ENCODE measurements around the gene IZUMO1R. TPM values are rescaled to one million over a fixed set of nuclear protein-coding genes. Genes with fewer than 3 reads are reported as not detected.
"Not testable (repeated sequence)": the region's sequence is repeated elsewhere in the genome, so short reads cannot be mapped to it uniquely, and the experiment has no call there.

The IZUMO1R gene
- total RNA-seq, 3 donors from 2014 or later = not detected

DNA sequence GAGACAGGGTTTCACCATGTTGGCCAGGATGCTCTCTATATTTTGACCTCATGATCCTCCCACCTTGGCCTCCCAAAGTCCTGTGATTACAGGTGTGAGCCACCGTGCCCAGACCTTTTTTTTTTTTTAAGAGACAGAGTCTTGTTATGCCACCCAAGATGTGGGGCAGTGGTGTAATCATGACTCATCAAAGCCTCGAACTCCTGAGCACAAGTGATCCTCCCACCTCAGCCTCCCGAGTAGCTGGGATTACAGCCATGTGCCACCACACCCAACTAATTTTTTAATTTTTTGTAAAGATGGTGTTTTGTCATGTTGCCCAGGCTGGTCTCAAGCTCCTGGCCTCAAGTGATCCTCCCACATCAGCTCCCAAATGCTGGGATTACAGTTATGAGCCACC is 37.9 kb downstream of the IZUMO1R start:
- DNase-seq = no peak
- no peak for ATAC-seq
- no peaks in the 10 kb centered on the region for H3K36me3 Mint-ChIP-seq (ENCODE audit: insufficient read depth)
- H3K4me1 Mint-ChIP-seq (ENCODE audit: low read depth) = no peaks in the 10 kb centered on the region
- H3K4me3 Mint-ChIP-seq = no peak overlapping the region
- peaks cover 5% of the 10 kb centered on the region for H3K9me3 Mint-ChIP-seq
- H3K27me3 Mint-ChIP-seq (ENCODE audit: low read depth) = peaks cover 7% of the 10 kb centered on the region

DNA sequence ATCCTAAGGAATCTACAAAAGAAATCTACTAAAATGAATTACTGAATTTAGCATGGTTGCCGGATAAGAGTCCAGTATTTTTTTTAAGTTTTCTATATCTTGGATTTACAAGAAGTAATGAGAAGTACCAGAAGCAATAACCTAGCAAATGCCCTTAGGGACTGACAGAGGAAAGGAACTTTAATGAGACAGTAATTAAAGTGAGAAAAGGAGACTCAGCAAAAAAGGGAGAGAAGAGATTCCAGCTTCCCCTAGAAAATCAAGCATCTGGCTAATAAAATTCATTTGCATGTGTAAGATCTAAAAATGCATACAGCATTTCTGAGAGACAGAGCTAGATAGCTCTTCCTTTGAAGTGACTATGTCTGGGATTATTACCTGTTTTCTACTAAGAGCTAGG is 39.1 kb downstream of the IZUMO1R start:
- Mint-ChIP-seq H3K27me3 (ENCODE audit: low read depth) (peaks cover 1% of the 10 kb centered on the region), H3K9me3 (peaks cover 5% of the 10 kb centered on the region), H3K36me3 (ENCODE audit: insufficient read depth) (no peaks in the 10 kb centered on the region), H3K4me1 (ENCODE audit: low read depth) (no peaks in the 10 kb centered on the region), H3K4me3 (no peak overlapping the region)
- DNase-seq = no peak
- no peak for ATAC-seq

DNA sequence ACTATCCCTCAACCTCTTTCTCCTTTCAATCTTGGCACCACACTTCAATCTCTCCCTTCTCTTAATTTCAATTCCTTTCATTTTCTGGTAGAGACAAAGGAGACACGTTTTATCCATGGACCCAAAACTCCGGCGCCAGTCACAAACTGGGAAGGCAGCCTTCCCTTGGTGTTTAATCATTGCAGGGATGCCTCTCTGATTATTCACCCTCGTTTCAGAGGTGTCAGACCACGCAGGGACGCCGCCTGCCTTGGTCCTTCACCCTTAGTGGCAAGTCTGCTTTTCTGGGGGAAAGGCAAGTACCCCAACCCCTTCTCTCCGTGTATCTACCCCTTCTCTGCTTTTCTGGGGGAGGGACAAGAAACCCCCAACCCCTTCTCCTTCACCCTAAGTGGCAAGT is 41.9 kb downstream of the IZUMO1R start:
- not testable (repeated sequence) for H3K4me3 Mint-ChIP-seq; H3K4me1 Mint-ChIP-seq (ENCODE audit: low read depth); DNase-seq; H3K27me3 Mint-ChIP-seq (ENCODE audit: low read depth); H3K9me3 Mint-ChIP-seq; ATAC-seq; H3K36me3 Mint-ChIP-seq (ENCODE audit: insufficient read depth)

DNA sequence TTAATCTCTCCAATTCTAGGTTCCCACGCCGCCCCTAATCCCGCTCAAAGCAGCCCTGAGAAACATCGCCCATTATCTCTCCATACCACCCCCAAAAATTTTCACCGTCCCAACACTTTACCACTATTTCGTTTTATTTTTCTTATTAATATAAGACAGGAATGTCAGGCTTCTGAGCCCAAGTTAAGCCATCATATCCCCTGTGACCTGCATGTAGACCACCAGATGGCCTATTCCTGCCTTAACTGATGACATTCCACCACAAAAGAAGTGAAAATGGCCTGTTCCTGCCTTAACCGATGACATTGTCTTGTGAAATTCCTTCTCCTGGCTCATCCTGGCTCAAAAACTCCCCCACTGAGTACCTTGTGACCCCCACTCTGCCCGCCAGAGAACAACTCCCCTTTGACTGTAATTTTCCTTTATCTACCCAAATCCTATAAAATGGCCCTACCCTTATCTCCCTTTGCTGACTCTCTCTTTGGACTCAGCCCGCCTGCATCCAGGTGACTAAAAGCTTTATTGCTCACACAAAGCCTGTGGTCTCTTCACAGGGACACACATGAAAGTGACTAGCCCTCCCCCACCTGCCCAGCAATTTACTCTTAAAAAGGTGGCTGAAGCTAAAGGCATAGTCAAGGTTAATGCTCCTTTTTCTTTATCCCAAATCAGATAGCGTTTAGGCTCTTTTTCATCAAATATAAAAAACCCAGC is 46.6 kb downstream of the IZUMO1R start:
- H3K9me3 Mint-ChIP-seq; ATAC-seq; H3K4me1 Mint-ChIP-seq (ENCODE audit: low read depth); H3K27me3 Mint-ChIP-seq (ENCODE audit: low read depth); H3K36me3 Mint-ChIP-seq (ENCODE audit: insufficient read depth); H3K4me3 Mint-ChIP-seq; DNase-seq: not testable (repeated sequence)

Other genes starting within 250 kb of the IZUMO1R start
- gene PANX1, start 175.7 kb upstream of the IZUMO1R start, total RNA-seq = 10 to 100 TPM; 17.0 to 19.5 (median 18.8) TPM
- gene GPR83, start 96.8 kb downstream of the IZUMO1R start, total RNA-seq = under 1 TPM in 1 of 3 donors, not detected in 2; 0.05 TPM
- 10 to 100 TPM; 28.6 to 34.3 (median 30.9) TPM for gene MRE11, start 189.3 kb downstream of the IZUMO1R start, total RNA-seq
- 10 to 100 TPM; 14.7 to 18.8 (median 17.2) TPM for gene ANKRD49, start 189.4 kb downstream of the IZUMO1R start, total RNA-seq
- gene C11orf97, start 207.9 kb downstream of the IZUMO1R start, total RNA-seq = not detected
- gene FUT4, start 239.3 kb downstream of the IZUMO1R start, total RNA-seq = 1 to 10 TPM; 7.6 to 8.2 (median 7.9) TPM

All from activated T-cell treated with anti-CD3 and anti-CD28 coated beads, Interleukin-2, amount 50 U/mL, for 4 hours (primary cell).